Muscle of back (tissue), 11 donors: ENCODE data around the gene MDM4. TPM values are rescaled to one million over a fixed set of nuclear protein-coding genes. Genes with fewer than 3 reads are reported as not detected.
A peak's percentile ranks its signal among the peaks of the same experiment; 100 is the strongest.

Source experiments
- DNase-seq, 3 donors: peaks; one replicate each; pipeline versions ENCODE4 v3.0.0 to v3.0.0-alpha.2; 2013
- polyA plus RNA-seq, 10 donors: library from polyadenylated mRNA; unstranded; fragments of 120-200 nt; gene quantifications; one replicate each; pipeline ENCODE4 v1.2.1, GENCODE V29; 2013; ENCODE audit not compliant: insufficient read length in 10 of 10

The MDM4 gene
- polyA plus RNA-seq, 10 donors, result 11.2 to 55.5 (median 22.1) TPM

GRCh38 chr1:204575221-204576190, 59.3 kb downstream of the MDM4 start:
- no peak for DNase-seq

- DNase-seq, result no peak
These were observed 60.2 kb downstream of the MDM4 start for GRCh38 chr1:204576422-204576821.

GRCh38 chr1:204577794-204578478, 61.7 kb downstream of the MDM4 start:
- no peak for DNase-seq

- peak in 2 of 3 donors; percentile 34 to 71 for DNase-seq
These were observed 62.9 kb downstream of the MDM4 start for GRCh38 chr1:204578867-204579664.

GRCh38 chr1:204579681-204580080, 63.5 kb downstream of the MDM4 start:
- DNase-seq, result no peak

- DNase-seq, result no peak
These were observed 64.7 kb downstream of the MDM4 start for GRCh38 chr1:204580862-204581261.

GRCh38 chr1:204581759-204582158, 65.6 kb downstream of the MDM4 start:
- DNase-seq, result no peak

GRCh38 chr1:204583909-204584632, 67.9 kb downstream of the MDM4 start:
- no peak for DNase-seq

GRCh38 chr1:204584699-204585372, 68.6 kb downstream of the MDM4 start:
- DNase-seq, result no peak

GRCh38 chr1:204587621-204588020, 71.4 kb downstream of the MDM4 start:
- DNase-seq, result no peak

- no peak for DNase-seq
These were observed 72.6 kb downstream of the MDM4 start for GRCh38 chr1:204588826-204589225.

GRCh38 chr1:204589409-204590038, 73.3 kb downstream of the MDM4 start:
- no peak for DNase-seq

GRCh38 chr1:204591473-204592090, 75.4 kb downstream of the MDM4 start:
- DNase-seq, result peak in 1 of 3 donors; percentile 38

GRCh38 chr1:204592246-204592948, 76.2 kb downstream of the MDM4 start:
- DNase-seq, result peak in 1 of 3 donors; percentile 12

GRCh38 chr1:204598319-204598969, 82.2 kb downstream of the MDM4 start:
- DNase-seq, result no peak

GRCh38 chr1:204599098-204599497, 82.9 kb downstream of the MDM4 start:
- DNase-seq, result no peak

- DNase-seq, result no peak
These were observed 83.4 kb downstream of the MDM4 start for GRCh38 chr1:204599596-204599995.

- no peak for DNase-seq
These were observed 84.0 kb downstream of the MDM4 start for GRCh38 chr1:204600203-204600602.

GRCh38 chr1:204600968-204601367, 84.8 kb downstream of the MDM4 start:
- no peak for DNase-seq
